T-cell (primary cell): ENCODE data around the gene RUSC1. TPM values are rescaled to one million over a fixed set of nuclear protein-coding genes. Genes with fewer than 3 reads are reported as not detected.

Source experiments
- ATAC-seq, 4 experiments: fragments of 200-7000 bp in 3 of 4; fragments of 150-1000 bp in 1 of 4; cut with Tn5 transposase; replicated peaks in 1 of 4; 1 replicate in 3 of 4; 2 replicates in 1 of 4; pipeline ENCODE4 v1.10.0; 2021; ENCODE audit warnings: moderate library complexity in 3 of 4, mild to moderate bottlenecking in 2 of 4, moderate number of reproducible peaks in 1 of 4
- CTCF ChIA-PET, 2 donors: fragments of 300-600 bp; sonication (Branson Sonifier 250); formaldehyde crosslinking; loops; one replicate each; lab custom pipeline; 2022; ENCODE audit warnings: antibody characterized with exemption in 2 of 2; lab: Charles Lee
- POLR2A ChIA-PET, 2 donors: fragments of 300-600 bp; sonication (Branson Sonifier 250); formaldehyde crosslinking; loops; one replicate each; lab custom pipeline; 2022; ENCODE audit warnings: antibody characterized with exemption in 2 of 2; lab: Charles Lee
- DNase-seq, 35 experiments: peaks; one replicate each; pipeline versions ENCODE4 v3.0.0 to v3.0.0-alpha.2; 2013 to 2023
- H3K27ac ChIP-seq: one replicate; pipeline ENCODE4 v1.5.1; 2013; ENCODE audit warnings: low read length
- H3K27me3 ChIP-seq, 2 experiments: replicated peaks in 1 of 2; 1 replicate in 1 of 2; 2 replicates in 1 of 2; pipeline versions ENCODE4 v1.6.1 to v1.7.0; 2013; ENCODE audit warnings: low read length in 1 of 2, mixed read lengths in 1 of 2; ENCODE audit not compliant: control insufficient read depth in 2 of 2, insufficient read depth in 2 of 2; ENCODE audit errors: extremely low read depth in 1 of 2
- H3K36me3 ChIP-seq, 2 donors: 1 replicate in 1 of 2; 2 replicates in 1 of 2; pipeline versions ENCODE4 v1.6.1 to v1.7.0; 2013; ENCODE audit warnings: low read length in 1 of 2; ENCODE audit not compliant: control insufficient read depth in 2 of 2, insufficient read depth in 1 of 2; ENCODE audit errors: extremely low read depth in 1 of 2
- H3K4me1 ChIP-seq, 2 experiments: 1 replicate in 1 of 2; 2 replicates in 1 of 2; pipeline versions ENCODE4 v1.6.1 to v1.7.0; 2013; ENCODE audit warnings: low read length in 2 of 2, mixed read lengths in 1 of 2; ENCODE audit not compliant: insufficient read depth in 2 of 2, control insufficient read depth in 1 of 2; ENCODE audit errors: extremely low read depth in 1 of 2
- H3K4me3 ChIP-seq, 2 donors: 1 replicate in 1 of 2; 2 replicates in 1 of 2; pipeline versions ENCODE4 v1.5.1 to v1.7.0; 2013; ENCODE audit warnings: mild to moderate bottlenecking in 2 of 2, low read length in 1 of 2, moderate library complexity in 1 of 2; ENCODE audit not compliant: control insufficient read depth in 1 of 2; ENCODE audit errors: extremely low read depth in 1 of 2
- H3K9me3 ChIP-seq: 2 replicates; pipeline ENCODE4 v1.7.0; 2013
- H3K27ac Mint-ChIP-seq, 2 donors: one replicate each; pipeline ENCODE4 v1.8.0; 2020 to 2021; ENCODE audit warnings: mild to moderate bottlenecking in 2 of 2, mixed read lengths in 2 of 2
- H3K27me3 Mint-ChIP-seq, 2 donors: one replicate each; pipeline ENCODE4 v1.8.0; 2021 to 2022; ENCODE audit warnings: mixed read lengths in 2 of 2
- H3K36me3 Mint-ChIP-seq: one replicate; pipeline ENCODE4 v1.8.0; 2021; ENCODE audit warnings: mixed read lengths
- H3K4me1 Mint-ChIP-seq, 3 donors: one replicate each; pipeline ENCODE4 v1.8.0; 2020 to 2022; ENCODE audit warnings: mixed read lengths in 3 of 3, mild to moderate bottlenecking in 1 of 3
- H3K4me3 Mint-ChIP-seq, 3 donors: one replicate each; pipeline ENCODE4 v1.8.0; 2020 to 2022; ENCODE audit warnings: mild to moderate bottlenecking in 3 of 3, mixed read lengths in 3 of 3, moderate library complexity in 3 of 3
- H3K9me3 Mint-ChIP-seq, 3 donors: one replicate each; pipeline ENCODE4 v1.8.0; 2020 to 2022; ENCODE audit warnings: mixed read lengths in 3 of 3
- WGBS: methylation state at CpG from one replicate; pipeline ENCODE4 v1.1.5; 2013; ENCODE audit warnings: missing lambda C conversion rate; ENCODE audit not compliant: insufficient coverage; 5-methylcytosine and 5-hydroxymethylcytosine counted together
- total RNA-seq, 35 experiments: library from RNA in 6 of 35; stranded (reverse) in 6 of 35; fragments of 120-200 nt in 1 of 35; gene quantifications; one replicate each; pipeline versions ENCODE4 v1.2.1 to v1.2.4 and lab custom pipeline; 2013 to 2026

Gene RUSC1
- total RNA-seq, 5 donors from 2014 or later (not counting 1 experiment from before 2014, with no cell fraction given): 14.4 to 25.2 (median 22.9) TPM

- H3K9me3 Mint-ChIP-seq: no peaks in the 10 kb centered on the region
- peaks cover 26 to 33% (median 29%) of the 10 kb centered on the region in 3 donors for H3K4me1 Mint-ChIP-seq
- Histone ChIP-seq H3K27me3 (no peaks in the 10 kb centered on the region), H3K36me3 (no peaks in the 10 kb centered on the region), H3K9me3 (no peaks in the 10 kb centered on the region), H3K27ac (peak overlapping the region; percentile 44), H3K4me1 (peaks cover 20 to 35% of the 10 kb centered on the region in 2 experiments), H3K4me3 (peak overlapping the region; percentile 48 to 49)
- no peaks in the 10 kb centered on the region for H3K36me3 Mint-ChIP-seq
- WGBS: 0% methylated on average over 21 of the region's 29 CpGs
- DNase-seq (peak; percentile 41 to 85 (median 78)), ATAC-seq (peak; percentile 11 to 64 (median 24))
- CTCF ChIA-PET: interaction anchor here in 1 of 2 donors (0.9 to 2.0 kb wide), 2 partner anchors 28 to 45 kb away, joined by 4 to 10 read pairs; no protein-coding TSS in a partner anchor
- POLR2A ChIA-PET: no interaction called here
- no peaks in the 10 kb centered on the region for H3K27me3 Mint-ChIP-seq
- peak overlapping the region in 1 of 2 donors; percentile 31 for H3K27ac Mint-ChIP-seq
- peak overlapping the region; percentile 67 to 70 (median 69) for H3K4me3 Mint-ChIP-seq
Measured at GRCh38 chr1:155277902-155278688, 42.6 kb upstream of the RUSC1 start.

GRCh38 chr1:155278689-155279160 is 42.0 kb upstream of the RUSC1 start:
- DNase-seq (no peak), ATAC-seq (no peak)
- Mint-ChIP-seq H3K27ac (peak overlapping the region in 1 of 2 donors; percentile 31), H3K36me3 (no peaks in the 10 kb centered on the region), H3K27me3 (no peaks in the 10 kb centered on the region), H3K4me1 (peaks cover 22 to 28% (median 24%) of the 10 kb centered on the region in 3 donors), H3K9me3 (no peaks in the 10 kb centered on the region), H3K4me3 (peak overlapping the region; percentile 67 to 70 (median 69))
- Histone ChIP-seq H3K4me1 (peaks cover 19 to 32% of the 10 kb centered on the region in 2 experiments), H3K36me3 (no peaks in the 10 kb centered on the region), H3K27me3 (no peaks in the 10 kb centered on the region), H3K4me3 (no peak overlapping the region), H3K27ac (peak overlapping the region; percentile 36), H3K9me3 (no peaks in the 10 kb centered on the region)
- WGBS: 81% methylated on average over 5 of the region's 10 CpGs
- CTCF ChIA-PET: interaction anchor here (0.6 to 2.0 kb wide), 3 partner anchors 28 to 85 kb away, joined by 4 to 10 read pairs (median 8); no protein-coding TSS in a partner anchor
- POLR2A ChIA-PET: no interaction called here

- H3K36me3 Mint-ChIP-seq: no peaks in the 10 kb centered on the region
- no peak overlapping the region for H3K4me3 ChIP-seq
- H3K4me1 Mint-ChIP-seq: peaks cover 19 to 25% (median 23%) of the 10 kb centered on the region in 3 donors
- H3K27me3 Mint-ChIP-seq: no peaks in the 10 kb centered on the region
- H3K9me3 ChIP-seq: no peaks in the 10 kb centered on the region
- CTCF ChIA-PET: interaction anchor here (0.6 to 2.0 kb wide), 3 partner anchors 13 to 85 kb away, joined by 3 to 10 read pairs (median 8); no protein-coding TSS in a partner anchor
- H3K27ac Mint-ChIP-seq: no peak overlapping the region
- H3K4me1 ChIP-seq: peaks cover 17 to 28% of the 10 kb centered on the region in 2 experiments
- no peaks in the 10 kb centered on the region for H3K36me3 ChIP-seq
- POLR2A ChIA-PET: no interaction called here
- no peak overlapping the region for H3K27ac ChIP-seq
- DNase-seq (no peak), ATAC-seq (no peak)
- H3K9me3 Mint-ChIP-seq: no peaks in the 10 kb centered on the region
- H3K4me3 Mint-ChIP-seq: no peak overlapping the region
- WGBS: no CpG with 5 or more reads among the region's 2 CpGs
- no peaks in the 10 kb centered on the region for H3K27me3 ChIP-seq
Measured at GRCh38 chr1:155279268-155279667, 41.4 kb upstream of the RUSC1 start.

GRCh38 chr1:155282488-155283091 is 38.1 kb upstream of the RUSC1 start:
- no peak for ATAC-seq
- WGBS: 93% methylated on average over 12 of the region's 29 CpGs
- H3K4me3 Mint-ChIP-seq: no peak overlapping the region

GRCh38 chr1:155284476-155284875 is 36.2 kb upstream of the RUSC1 start:
- Histone ChIP-seq H3K27me3 (peaks cover 0 to 2% of the 10 kb centered on the region in 2 experiments), H3K9me3 (no peaks in the 10 kb centered on the region), H3K36me3 (no peaks in the 10 kb centered on the region), H3K27ac (no peak overlapping the region), H3K4me1 (no peaks in the 10 kb centered on the region), H3K4me3 (no peak overlapping the region)
- no peaks in the 10 kb centered on the region for H3K9me3 Mint-ChIP-seq
- H3K27ac Mint-ChIP-seq: no peak overlapping the region
- POLR2A ChIA-PET: no interaction called here
- WGBS: 92% methylated on average over 10 of the region's 12 CpGs
- no peaks in the 10 kb centered on the region for H3K27me3 Mint-ChIP-seq
- CTCF ChIA-PET: no interaction called here
- DNase-seq (no peak), ATAC-seq (no peak)
- H3K36me3 Mint-ChIP-seq: no peaks in the 10 kb centered on the region
- no peaks in the 10 kb centered on the region for H3K4me1 Mint-ChIP-seq
- no peak overlapping the region for H3K4me3 Mint-ChIP-seq

More at GRCh38 chr1:155282488-155283091, 38.1 kb upstream of the RUSC1 start:
- ChIA-PET CTCF (no interaction called here), POLR2A (no interaction called here)
- H3K9me3 ChIP-seq: no peaks in the 10 kb centered on the region
- peaks cover 0 to 2% of the 10 kb centered on the region in 2 experiments for H3K27me3 ChIP-seq
- H3K9me3 Mint-ChIP-seq: no peaks in the 10 kb centered on the region
- no peaks in the 10 kb centered on the region for H3K36me3 Mint-ChIP-seq
- DNase-seq: no peak
- peaks cover 3 to 14% of the 10 kb centered on the region in 2 experiments for H3K4me1 ChIP-seq
- H3K4me1 Mint-ChIP-seq: peaks cover 7 to 8% (median 8%) of the 10 kb centered on the region in 3 donors
- H3K27me3 Mint-ChIP-seq: no peaks in the 10 kb centered on the region
- H3K27ac Mint-ChIP-seq: no peak overlapping the region
- H3K27ac ChIP-seq: no peak overlapping the region
- H3K4me3 ChIP-seq: no peak overlapping the region
- H3K36me3 ChIP-seq: no peaks in the 10 kb centered on the region

- ATAC-seq (no peak), DNase-seq (no peak)
- 98% methylated on average over 12 of the region's 14 CpGs for WGBS
- no peaks in the 10 kb centered on the region for H3K36me3 ChIP-seq
- Mint-ChIP-seq H3K27me3 (peaks cover 0 to under 1% of the 10 kb centered on the region in 2 donors), H3K27ac (no peak overlapping the region), H3K4me3 (no peak overlapping the region), H3K9me3 (no peaks in the 10 kb centered on the region), H3K36me3 (no peaks in the 10 kb centered on the region), H3K4me1 (no peaks in the 10 kb centered on the region)
- ChIA-PET POLR2A (no interaction called here), CTCF (no interaction called here)
- peaks cover 0 to 5% of the 10 kb centered on the region in 2 experiments for H3K27me3 ChIP-seq
- no peaks in the 10 kb centered on the region for H3K4me1 ChIP-seq
- no peaks in the 10 kb centered on the region for H3K9me3 ChIP-seq
- no peak overlapping the region for H3K27ac ChIP-seq
- H3K4me3 ChIP-seq: no peak overlapping the region
Measured at GRCh38 chr1:155285063-155285462, 35.6 kb upstream of the RUSC1 start.
